ENCODE measurements around the gene USP5.

DNA sequence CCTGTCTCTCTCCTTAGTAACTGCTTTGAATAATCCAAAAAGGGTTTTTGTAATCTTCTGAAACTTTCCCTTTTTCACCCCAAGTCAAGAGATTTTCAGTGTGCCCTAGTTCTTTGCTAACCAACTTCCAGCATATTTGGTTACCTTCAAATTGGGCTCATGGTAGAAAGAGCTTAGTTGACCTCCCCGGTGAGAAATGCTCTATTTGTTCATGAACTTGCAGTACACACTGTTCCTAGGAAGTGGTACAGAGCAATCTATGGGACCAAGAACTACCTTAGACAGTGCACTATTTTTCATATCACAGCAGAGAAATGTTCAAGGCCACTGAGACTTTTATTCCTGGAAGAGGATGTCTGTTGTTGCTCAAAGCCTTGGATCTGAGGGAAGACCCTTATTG, 1.7 kb downstream of the USP5 start:
- TF ChIP-seq, protein P1, sequence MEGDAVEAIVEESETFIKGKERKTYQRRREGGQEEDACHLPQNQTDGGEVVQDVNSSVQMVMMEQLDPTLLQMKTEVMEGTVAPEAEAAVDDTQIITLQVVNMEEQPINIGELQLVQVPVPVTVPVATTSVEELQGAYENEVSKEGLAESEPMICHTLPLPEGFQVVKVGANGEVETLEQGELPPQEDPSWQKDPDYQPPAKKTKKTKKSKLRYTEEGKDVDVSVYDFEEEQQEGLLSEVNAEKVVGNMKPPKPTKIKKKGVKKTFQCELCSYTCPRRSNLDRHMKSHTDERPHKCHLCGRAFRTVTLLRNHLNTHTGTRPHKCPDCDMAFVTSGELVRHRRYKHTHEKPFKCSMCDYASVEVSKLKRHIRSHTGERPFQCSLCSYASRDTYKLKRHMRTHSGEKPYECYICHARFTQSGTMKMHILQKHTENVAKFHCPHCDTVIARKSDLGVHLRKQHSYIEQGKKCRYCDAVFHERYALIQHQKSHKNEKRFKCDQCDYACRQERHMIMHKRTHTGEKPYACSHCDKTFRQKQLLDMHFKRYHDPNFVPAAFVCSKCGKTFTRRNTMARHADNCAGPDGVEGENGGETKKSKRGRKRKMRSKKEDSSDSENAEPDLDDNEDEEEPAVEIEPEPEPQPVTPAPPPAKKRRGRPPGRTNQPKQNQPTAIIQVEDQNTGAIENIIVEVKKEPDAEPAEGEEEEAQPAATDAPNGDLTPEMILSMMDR (conservative IDR thresholded peaks at IDR 0.05), result no peak
- TF ChIP-seq EZH2 (IDR thresholded peaks at IDR 0.05; ENCODE audit: low read depth), result no peak
